T follicular helper cell (primary cell): Measurements from ENCODE around the gene MRPL37.

Source experiments
- DNase-seq: peaks from one replicate; pipeline ENCODE4 v3.0.0-alpha.2; 2020; ENCODE audit warnings: low read depth

The MRPL37 gene

GRCh38 chr1:54265126-54265525 is 65.2 kb downstream of the MRPL37 start:
- no peak for DNase-seq

DNA sequence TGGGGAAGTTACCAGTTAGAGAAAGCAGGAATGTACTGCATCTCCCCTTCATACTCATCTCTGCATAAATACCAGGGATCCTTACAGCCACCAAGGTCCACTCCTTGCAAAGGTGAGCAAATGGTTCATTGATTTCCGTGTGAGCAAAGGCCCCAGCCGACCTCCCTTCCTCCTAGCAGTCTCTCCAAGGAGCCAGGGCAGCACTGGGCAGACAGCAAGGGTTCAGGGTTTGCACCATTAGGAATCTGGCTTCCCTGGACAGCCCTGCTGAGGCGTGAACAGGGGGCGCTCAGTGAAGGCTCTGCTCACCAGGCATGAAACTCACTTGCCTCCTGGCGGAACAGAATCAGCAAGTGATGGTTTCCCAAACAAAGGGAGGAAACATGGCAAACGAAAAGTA is 65.7 kb downstream of the MRPL37 start:
- DNase-seq, result no peak

- DNase-seq, result no peak
These were observed 66.2 kb downstream of the MRPL37 start for GRCh38 chr1:54266195-54266594.

- DNase-seq, result no peak
These were observed 66.9 kb downstream of the MRPL37 start for GRCh38 chr1:54266908-54267307.
